GM18907 (cell line): ENCODE results near the gene CALD1.

Experiments
- ATAC-seq: cut with Tn5 transposase; IDR thresholded peaks from one replicate; pipeline ENCODE4 v1.9.1; 2021; ENCODE audit warnings: mild to moderate bottlenecking, moderate library complexity; ENCODE audit not compliant: unreplicated experiment

Gene CALD1

GRCh38 chr7:134763960-134764359 is 15.5 kb upstream of the CALD1 start:
- ATAC-seq = no peak

GRCh38 chr7:134764365-134764764 is 15.1 kb upstream of the CALD1 start:
- no peak for ATAC-seq

- peak; percentile 82 for ATAC-seq
These were observed 12.5 kb upstream of the CALD1 start for GRCh38 chr7:134766779-134767519.

GRCh38 chr7:134767520-134768168 is 11.8 kb upstream of the CALD1 start:
- peak; percentile 43 for ATAC-seq

GRCh38 chr7:134768243-134768642 is 11.2 kb upstream of the CALD1 start:
- no peak for ATAC-seq

- no peak for ATAC-seq
These were observed 8.8 kb upstream of the CALD1 start for GRCh38 chr7:134770676-134771075.

GRCh38 chr7:134771111-134771510 is 8.3 kb upstream of the CALD1 start:
- ATAC-seq = no peak

- ATAC-seq = no peak
These were observed 7.5 kb upstream of the CALD1 start for GRCh38 chr7:134771889-134772288.

- ATAC-seq = no peak
These were observed 7.0 kb upstream of the CALD1 start for GRCh38 chr7:134772401-134772800.

GRCh38 chr7:134773164-134773563 is 6.3 kb upstream of the CALD1 start:
- no peak for ATAC-seq

- ATAC-seq = no peak
These were observed 5.3 kb upstream of the CALD1 start for GRCh38 chr7:134774119-134774518.

- ATAC-seq = no peak
These were observed 2.0 kb upstream of the CALD1 start for GRCh38 chr7:134777470-134777869.

- ATAC-seq = no peak
These were observed 1.4 kb upstream of the CALD1 start for GRCh38 chr7:134777908-134778580.

- ATAC-seq = no peak
These were observed 269 bp downstream of the CALD1 start for GRCh38 chr7:134779741-134780065.

GRCh38 chr7:134780166-134780828 is 863 bp downstream of the CALD1 start:
- ATAC-seq = no peak

- ATAC-seq = no peak
These were observed 1.7 kb downstream of the CALD1 start for GRCh38 chr7:134781171-134781570.

GRCh38 chr7:134782121-134782623 is 2.7 kb downstream of the CALD1 start:
- peak; percentile 78 for ATAC-seq

- no peak for ATAC-seq
These were observed 4.0 kb downstream of the CALD1 start for GRCh38 chr7:134783294-134784069.

- no peak for ATAC-seq
These were observed 5.0 kb downstream of the CALD1 start for GRCh38 chr7:134784251-134785049.

GRCh38 chr7:134785842-134786241 is 6.4 kb downstream of the CALD1 start:
- ATAC-seq = no peak
